COR-L47 (cell line): ENCODE measurements around the gene SGCG.
"Not testable (repeated sequence)": the region's sequence is repeated elsewhere in the genome, so short reads cannot be mapped to it uniquely, and the experiment has no call there.

ENCODE experiments used
- DNase-seq: peaks from one replicate; lab custom pipeline; 2025; lab: John Stamatoyannopoulos, UW

The SGCG gene, protein sequence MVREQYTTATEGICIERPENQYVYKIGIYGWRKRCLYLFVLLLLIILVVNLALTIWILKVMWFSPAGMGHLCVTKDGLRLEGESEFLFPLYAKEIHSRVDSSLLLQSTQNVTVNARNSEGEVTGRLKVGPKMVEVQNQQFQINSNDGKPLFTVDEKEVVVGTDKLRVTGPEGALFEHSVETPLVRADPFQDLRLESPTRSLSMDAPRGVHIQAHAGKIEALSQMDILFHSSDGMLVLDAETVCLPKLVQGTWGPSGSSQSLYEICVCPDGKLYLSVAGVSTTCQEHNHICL

DNA sequence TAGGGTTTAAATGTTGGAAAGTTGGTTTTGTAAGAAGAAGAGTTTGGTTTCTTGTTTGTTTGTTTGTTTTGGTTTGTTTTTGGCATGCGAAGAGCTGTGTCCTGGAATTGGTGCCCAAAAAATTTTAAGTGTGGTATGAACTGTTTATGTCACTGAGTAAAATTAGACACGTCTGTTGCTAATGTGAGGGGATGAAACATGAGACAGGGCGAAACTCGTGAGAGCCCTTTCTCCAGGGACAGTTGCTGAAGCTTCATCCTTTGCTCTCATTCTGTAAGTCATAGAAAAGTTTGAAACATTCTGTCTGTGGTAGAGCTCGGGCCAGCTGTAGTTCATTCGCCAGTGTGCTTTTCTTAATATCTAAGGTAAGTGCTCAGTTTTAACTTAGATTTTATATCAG lies at the start of gene SGCG:
SGCG (plus strand) TSS at position 269 of the 400 bp plus-strand sequence. CDS start 22,716 bp downstream, outside the sequence.
- DNase-seq: no peak

DNA sequence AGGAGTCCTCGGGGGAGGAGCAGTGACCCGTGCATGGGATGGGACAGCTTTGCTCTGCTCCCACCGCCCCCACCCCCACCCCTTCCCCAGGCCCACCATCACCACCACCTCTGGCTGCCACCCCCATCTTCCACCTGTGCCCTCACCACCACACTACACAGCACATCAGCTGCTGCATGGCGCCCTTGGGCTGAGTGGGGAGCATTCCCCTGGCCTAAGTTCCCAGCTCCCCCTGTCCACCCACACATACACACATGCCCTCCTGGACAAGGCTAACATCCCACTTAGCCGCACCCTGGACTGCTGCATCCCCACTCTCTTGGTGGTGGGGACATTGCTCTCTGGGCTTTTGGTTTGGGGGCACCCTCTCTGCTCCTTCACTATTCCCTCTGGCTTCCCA lies 46.2 kb upstream of the SGCG start:
- DNase-seq: no peak

DNA sequence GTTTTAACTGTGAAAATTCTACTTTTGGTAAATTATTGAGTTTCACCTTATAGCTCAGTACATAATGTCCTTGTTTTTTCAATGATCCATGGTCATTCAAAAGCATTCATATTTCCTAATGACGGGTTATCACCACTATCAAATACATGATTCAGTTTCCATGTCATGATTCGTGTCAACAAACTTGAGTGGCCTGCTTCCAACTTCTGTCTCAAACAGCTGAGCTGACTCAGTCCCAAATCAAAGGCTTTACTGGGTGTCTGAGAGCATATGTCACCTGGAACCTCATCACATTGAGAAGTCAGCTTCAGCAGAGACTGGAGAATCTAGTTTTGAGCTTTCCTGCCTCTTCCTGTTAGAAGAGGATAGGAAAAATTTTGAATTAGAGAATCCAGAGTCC lies 40.3 kb upstream of the SGCG start:
- DNase-seq: no peak

DNA sequence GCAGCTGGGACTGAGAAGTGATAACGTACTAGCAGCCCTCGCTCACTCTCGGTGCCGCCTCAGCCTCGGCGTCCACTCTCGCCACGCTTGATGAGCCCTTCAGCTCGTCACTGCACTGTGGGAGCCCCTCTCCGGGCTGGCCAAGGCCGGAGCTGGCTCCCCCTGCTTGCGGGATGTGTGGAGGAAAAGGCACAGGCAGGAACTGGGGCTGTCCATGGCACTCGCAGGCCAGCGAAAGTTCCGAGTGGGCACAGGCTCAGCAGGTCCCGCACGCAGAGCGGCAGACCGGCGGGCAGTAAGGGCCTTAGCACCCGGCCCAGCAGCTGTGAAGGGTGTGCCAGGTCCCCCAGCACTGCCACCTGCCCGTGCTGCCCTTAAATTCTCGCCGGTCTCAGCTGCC lies 38.8 kb upstream of the SGCG start:
- DNase-seq: no peak

DNA sequence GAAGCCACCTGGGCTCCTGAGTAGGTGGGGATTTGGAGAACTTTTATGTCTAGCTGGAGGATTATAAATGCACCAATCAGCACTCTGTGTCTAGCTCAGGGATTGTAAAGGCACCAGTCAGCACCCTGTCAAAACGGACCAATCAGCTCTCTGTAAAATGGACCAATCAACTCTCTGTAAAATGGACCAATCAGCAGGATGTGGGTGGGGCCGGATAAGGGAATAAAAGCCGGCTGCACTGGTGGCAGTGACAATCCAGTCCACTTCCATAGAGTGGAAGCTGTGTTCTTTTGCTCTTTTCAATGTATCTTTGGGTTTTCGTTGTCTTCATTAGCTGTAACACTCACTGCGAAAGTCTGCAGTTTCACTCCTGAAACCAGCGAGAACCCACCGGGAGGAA lies 38.2 kb upstream of the SGCG start:
- DNase-seq: not testable (repeated sequence)

DNA sequence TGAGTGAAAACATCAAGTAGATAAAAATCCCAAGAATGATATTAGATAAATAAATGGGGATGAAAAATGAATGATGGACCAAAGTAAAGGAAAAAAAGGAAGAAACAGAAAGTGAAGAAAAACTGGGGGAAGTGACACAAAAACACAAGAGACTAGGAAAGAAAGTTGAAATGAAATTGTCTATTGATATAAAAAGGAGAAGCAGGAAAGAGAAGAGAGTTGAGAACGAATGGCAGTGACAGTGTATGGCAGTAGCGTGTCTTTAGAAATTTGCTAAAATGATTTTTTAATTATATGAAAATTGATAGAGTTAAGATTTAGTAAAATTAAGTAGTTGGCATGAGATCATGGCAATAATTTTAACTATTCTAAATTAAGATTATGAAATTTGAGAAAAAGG lies 36.3 kb upstream of the SGCG start:
- DNase-seq: no peak

DNA sequence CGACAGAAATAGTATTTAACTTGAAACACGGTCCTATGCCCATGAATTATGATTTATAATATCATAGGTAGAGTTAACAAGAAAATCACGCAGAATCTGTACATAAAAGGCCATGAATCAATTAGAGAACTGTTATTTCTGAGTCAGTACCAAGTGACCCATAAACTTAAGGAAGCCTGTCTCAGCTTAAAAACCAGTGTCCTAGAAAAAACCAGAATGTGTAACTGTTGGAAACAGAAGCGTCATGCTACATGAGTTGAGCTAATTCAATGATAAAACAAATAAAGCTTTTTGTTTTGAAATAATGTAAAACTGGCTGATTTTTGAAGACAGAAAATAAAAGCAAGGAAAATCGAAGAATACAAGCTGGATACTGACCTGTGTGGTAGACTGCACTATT lies 34.8 kb upstream of the SGCG start:
- no peak for DNase-seq

DNA sequence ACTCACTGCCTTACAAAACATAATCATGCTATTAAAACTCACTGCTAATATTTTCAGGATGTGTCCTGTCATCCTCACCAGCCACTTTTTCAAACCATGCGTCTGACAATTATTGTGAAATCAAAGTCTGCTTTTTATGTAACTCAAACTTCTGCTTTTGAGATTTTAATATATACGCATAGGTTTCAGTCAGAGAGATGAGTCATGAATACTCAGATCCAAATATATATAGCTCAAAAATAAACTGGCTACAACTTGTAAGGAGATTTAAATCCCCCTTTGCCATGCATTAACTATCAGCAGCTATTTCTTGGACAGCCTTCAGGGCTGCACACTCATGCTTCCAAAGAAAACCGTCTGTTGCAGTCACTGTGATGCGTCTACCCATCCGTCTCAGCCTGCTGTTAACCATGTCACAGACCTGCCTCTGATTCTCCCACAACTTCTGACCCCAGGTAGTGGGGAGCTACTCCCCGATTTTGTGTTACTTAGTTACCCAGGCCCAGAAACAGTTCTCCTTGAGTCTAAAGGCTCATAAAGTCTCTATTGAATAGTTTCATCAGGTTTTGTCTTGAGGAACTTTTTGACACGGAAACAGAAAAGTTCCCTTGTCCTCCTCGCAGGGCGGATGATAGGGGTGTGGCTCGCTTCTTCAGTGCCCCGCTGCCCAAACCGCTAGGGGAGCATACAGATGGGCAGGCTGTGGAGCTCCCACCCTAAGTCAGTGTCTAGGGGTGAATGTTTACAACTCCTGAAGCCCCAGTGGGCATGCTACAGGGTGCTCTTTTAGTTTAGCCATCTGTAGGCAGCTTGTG lies 33.8 kb upstream of the SGCG start:
- no peak for DNase-seq

DNA sequence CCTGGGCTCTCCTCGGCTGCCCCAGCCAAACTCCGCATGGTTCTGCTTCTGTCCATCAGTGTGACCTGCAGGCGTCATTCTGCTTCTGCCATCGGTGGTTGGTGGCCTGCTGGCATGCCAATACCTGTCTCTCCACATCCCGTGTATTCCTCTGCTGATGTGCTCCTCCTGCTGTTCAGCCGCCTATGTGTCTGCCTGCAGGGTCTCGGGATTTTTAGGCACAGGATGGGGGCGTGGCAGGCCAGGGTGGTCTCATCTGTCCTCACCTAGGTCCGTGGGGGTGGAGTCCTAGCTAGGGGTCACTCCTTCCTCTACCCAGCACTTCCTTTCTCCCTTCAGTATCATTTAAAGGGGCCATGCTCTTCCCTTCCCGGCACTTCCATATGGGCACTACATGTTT lies 33.0 kb upstream of the SGCG start:
- DNase-seq: no peak

DNA sequence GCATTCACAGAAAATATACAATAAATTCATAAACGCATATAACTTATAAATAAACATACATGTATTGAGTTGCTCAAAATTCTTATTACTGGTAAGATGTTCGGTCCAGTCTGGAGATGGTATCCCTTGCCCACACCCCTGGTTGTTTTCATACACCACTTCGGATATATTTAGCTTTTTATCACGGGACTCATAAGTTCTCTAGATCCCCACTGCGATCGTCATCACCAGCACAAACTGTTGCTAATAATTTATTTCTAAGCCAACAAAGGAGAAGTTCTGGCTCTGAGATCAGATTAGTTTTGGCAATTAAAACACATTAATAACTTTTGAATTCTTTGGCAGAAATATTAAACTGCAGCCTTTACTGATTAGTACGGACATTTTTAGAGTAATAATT lies 23.0 kb upstream of the SGCG start:
- DNase-seq: no peak

DNA sequence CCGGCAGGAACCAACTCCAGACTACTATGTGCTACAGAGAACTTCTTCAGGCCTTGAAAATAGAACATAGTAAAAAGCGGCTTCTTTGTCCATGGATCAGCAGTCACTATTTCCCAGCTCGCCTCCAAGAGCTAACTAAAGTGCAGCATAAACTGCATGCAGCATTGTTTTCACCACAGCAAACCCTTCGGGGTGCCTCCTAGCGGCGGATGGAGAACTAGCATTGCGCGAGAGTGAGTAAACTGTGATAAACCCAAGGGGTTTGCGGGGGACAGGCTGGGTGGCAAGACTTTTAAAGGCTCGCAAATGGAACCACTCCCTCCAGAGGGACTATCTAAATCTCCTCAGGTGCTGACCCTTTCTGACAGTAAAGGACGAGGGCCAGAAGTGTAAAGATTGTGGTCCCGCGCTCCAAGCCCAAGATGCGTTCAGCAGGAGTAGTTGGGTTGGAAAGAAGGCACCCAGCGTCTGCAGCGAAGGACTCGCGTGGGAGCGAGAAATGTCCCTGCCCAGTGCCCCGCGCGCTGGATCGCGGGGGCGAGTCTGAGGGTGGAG lies 21.5 kb upstream of the SGCG start:
- no peak for DNase-seq

DNA sequence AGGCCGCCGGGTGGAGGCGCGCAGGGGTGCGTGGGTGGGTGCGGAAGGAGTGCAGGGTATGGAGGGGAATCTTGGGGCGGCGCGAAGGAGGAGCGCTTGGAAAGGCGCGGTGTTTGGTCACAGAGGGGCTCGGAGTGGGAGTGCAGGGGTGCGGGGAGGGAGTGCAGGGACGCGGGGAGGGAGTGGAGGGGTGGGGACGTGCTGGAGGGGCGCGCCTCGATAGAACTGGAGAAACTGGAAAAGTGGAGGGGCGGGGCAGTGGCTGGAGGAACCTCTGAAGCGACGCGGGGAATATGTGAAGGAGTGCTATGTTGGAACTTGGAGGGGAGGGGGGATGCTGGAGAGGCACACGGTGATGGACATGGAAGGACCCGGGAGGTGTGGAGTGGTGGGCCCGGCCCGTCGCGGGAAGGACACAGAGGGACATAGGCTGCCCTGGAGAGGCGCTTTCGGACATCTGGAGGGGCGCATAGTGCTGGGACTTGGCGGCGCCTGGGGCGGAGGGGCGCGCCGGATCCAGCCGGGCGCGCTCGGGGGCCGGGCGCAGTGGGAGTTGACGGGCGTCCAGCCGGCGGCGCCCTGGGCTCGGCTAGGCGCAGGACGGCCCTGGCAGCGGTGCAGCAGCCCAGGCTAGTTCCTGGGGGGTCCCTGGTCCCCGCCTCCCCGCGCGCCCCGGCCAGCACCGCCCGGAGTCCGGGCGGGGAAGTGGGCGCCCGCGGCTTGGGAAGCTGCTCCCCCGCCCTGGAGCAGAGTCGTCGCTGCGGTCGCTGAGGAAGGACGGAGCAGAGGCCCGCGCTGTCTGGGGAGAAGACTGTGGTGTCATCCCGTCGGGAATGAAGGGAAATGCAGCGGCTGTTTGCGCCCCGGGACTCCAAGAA lies 20.8 kb upstream of the SGCG start:
- DNase-seq: peak; percentile 8

DNA sequence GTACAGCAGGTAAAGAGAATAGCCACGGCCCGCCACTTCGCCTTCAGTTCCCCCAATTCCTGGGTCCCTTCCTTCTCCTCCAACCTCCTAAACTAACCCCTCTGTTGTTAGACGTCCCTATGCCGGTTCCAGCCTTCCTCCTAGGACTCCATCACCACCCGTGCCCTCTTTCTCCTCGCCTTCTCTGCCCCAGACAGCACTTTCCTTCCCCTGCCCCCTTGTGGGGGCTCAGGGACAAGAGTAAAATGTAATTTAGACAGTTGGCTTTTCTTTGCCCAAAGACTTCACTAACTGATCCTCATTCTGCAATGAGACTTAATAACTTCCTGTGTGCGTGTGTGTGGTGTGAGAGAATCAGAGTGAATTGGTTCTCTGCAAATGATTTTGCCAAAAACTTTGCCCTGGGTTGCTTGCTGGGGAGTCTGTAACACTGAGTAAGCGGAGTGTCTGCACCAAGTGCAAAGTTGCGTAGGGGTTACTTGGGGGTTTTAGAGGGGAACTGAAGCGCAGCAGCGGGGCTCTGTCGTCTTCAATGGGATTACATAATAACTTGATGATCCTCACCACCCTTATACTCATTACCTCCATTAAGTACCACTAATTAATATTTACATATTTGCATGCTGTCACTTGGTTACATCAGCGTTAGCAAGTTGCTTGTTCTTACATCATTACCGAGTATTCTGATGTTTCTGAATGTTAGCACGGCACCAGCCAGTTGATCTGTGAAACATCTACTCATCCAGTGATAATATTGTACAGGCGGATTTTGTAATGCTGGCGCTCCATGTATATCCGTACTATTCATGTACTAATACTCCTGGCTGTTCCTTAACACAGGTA lies 19.9 kb upstream of the SGCG start:
- DNase-seq: no peak

DNA sequence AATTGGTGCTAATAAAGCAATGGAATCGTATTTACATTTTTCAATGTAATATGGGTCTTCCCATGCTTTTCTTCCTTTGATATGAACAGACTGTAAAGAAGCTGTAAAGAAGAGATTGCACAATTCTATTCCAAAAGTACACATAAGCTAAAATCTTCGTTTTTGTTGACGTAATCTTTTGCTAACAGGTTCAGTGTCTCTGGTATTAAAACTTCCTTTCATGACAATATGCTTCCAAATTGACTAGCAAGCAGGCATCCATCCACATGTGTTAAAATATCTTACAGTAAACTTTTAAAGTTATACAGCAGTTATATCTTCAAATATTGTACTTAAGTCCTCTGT lies 19.3 kb upstream of the SGCG start:
- DNase-seq: no peak

DNA sequence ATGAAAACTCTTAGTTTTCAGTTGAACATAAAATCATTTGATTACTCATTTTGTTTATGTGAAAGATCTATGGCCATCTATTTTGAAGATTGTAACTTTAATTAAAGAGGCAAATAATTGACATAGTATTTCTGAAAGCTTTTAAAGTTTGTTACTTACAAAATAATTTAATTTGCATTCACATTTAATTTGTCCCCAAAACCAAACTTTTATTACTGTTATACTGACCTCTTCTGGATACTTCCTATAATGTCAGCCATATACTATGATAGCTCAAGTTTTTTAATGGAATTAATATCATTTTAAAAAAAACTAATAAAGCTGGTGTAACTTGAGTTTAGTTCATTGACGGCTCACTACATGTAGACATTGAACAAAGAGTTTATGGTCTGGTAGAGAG lies 4.9 kb upstream of the SGCG start:
- peak; percentile 3 for DNase-seq

DNA sequence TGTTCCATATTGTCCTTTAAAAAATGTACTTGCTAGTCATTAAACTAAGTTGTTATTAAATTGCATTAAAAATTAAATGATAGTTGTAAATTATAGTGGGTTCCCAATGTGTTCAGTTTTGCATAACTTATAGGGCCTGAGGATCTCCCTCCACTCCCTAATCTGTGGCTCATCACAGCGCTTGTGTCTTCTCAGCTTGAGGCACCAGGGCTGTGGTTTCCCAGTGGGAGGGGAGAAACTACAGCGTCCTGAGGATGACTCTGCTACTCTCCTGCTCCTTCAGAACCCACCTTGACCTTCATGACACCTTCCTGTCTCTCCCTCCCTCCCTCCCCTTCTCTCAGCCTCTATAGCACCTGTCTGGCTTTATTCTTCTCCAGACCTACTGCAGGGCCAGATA lies 1.4 kb downstream of the SGCG start:
- DNase-seq: no peak

DNA sequence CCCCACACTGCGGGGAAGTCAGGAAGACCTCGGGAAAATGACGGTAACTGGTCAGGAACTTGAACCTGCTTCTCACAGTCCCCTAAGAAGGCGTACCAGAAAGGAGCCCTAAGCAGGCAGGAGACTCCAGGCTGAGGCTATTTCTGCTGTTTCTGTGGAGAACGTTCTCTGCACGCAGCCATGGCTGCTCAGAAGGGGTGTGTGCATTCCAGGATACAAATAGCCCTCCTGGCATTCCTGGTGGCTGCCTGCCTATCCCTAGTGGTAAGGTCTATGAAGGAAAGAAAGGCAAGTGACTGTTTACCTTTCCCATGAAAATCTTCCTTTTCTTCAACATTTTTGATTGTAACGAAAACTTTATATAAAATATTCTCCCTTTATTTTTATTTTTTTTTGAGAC lies 2.5 kb downstream of the SGCG start:
- no peak for DNase-seq

DNA sequence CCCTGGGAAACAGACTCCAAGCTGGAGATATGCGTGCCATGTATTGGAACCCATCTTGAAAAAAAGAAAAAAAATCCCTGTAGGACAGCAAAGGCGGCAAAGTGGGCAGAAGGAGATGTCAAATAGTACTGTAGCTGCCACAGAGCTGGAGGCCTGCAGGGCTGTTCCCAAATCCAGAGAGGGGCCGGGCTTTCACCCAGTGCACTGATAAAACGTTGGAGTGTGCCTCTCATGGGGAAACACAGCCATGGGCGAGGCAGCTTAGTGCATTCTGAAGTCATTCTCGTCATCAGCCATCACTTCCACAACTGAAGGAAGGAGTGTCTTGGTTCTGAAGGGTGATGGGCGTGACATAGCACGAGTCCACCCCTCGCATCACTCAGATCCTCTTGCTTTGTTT lies 4.8 kb downstream of the SGCG start:
- no peak for DNase-seq

DNA sequence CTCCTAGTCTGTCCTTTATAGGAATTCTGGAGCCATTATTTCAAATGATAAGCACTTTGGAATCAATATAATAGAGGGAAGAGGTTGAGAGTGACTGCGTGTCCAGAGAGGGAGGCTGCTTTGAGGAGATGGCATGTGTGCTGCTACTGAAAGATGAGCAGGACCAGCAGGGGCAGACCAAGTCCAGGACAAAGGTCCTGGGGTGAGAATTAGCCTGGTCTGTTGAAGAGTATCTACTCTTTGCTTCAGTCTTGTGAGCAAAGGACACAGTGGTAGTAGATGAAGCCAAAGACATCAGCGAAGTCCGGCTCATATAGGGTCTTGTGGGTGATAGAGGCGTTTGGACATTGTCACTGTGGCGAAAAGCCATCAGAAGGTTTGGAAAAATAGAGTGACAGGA lies 21.1 kb downstream of the SGCG start:
- DNase-seq: no peak

DNA sequence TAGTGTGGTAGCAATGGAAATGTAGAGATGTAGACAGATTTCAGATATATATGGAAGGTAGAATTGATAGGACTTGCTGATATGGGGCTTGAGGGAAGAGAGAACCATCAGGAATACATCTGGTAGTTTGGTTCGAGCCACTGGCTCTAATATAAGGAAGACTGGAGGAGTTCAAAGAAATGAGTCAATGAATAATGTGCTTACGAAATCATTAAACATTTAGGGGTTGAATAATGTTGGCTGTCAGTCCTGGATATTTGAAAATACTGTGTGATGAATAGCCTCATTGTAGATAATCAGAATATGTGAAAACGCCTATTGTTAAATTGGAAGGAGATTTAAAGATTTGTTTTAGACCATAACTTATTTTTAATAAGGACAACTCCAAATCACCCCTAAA lies 21.6 kb downstream of the SGCG start:
- DNase-seq: no peak

DNA sequence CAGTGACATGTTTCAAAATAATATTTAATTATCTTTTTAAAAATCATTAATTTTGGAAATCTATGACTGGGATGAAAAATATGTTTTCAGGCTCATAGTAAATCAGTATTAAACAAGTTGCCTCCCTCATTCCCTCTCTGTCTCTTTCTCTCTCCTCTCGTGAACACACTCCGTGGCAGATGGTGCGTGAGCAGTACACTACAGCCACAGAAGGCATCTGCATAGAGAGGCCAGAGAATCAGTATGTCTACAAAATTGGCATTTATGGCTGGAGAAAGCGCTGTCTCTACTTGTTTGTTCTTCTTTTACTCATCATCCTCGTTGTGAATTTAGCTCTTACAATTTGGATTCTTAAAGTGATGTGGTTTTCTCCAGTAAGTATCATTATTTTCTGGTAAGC lies 22.7 kb downstream of the SGCG start:
- no peak for DNase-seq

DNA sequence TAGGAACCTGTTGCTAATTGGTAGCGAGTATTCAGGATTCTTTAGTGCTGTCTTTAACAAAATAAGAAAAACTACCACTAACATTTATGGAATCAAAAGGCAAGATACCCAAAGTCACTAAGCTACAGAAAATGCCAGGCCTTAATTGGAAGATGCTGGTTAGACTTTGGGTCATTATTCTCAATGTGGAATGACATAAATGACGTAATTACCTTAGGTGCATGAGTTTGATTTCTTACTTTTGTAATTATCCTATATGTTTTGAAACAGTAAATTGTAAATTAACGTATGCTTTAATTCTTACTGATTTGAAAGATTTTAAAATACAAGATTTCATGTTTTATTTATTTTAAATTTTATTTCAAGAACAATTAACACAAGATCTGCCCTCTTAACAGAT lies 25.0 kb downstream of the SGCG start:
- DNase-seq: no peak
